Endothelial cell of umbilical vein (primary cell): ENCODE results near the gene SRSF2. TPM values are rescaled to one million over a fixed set of nuclear protein-coding genes. Genes with fewer than 3 reads are reported as not detected.

Experiments
- BruUV-seq: library from RNA; stranded (reverse); fragments of 400-500 nt; replicated peaks from 2 replicates; lab custom pipeline; 2021; lab: Mats Ljungman, UMichigan
- CTCF ChIA-PET: fragments of 300-600, 350-600 bp; sonication (Branson Sonifier 250); formaldehyde crosslinking; loops from one replicate; lab custom pipeline; 2021; ENCODE audit warnings: antibody characterized with exemption, inconsistent platforms; lab: Charles Lee
- POLR2A ChIA-PET: fragments of 300-600, 350-600 bp; sonication (Branson Sonifier 250); formaldehyde crosslinking; loops from one replicate; lab custom pipeline; 2021; ENCODE audit warnings: antibody characterized with exemption, inconsistent platforms; lab: Charles Lee
- DNase-seq: peaks from one replicate; pipeline ENCODE4 v3.0.0-alpha.2; 2011; ENCODE audit warnings: low read depth, low spot score
- FAIRE-seq: peaks from 2 replicates; lab custom pipeline; 2011; peaks lifted over from hg19 to GRCh38; lab: Jason Lieb, UNC
- H2AFZ ChIP-seq: 2 replicates; pipeline ENCODE4 v1.6.0; 2012; ENCODE audit warnings: low read depth, low read length, control low read depth, inconsistent platforms
- H3K27ac ChIP-seq: 2 replicates; pipeline ENCODE4 v1.5.1; 2011; ENCODE audit warnings: low read depth, mild to moderate bottlenecking, control low read depth, low read length, moderate library complexity; ENCODE audit not compliant: insufficient read depth
- H3K27me3 ChIP-seq, 2 experiments: 2 replicates each; pipeline versions ENCODE4 v1.6.0 to v1.6.1; 2011; ENCODE audit warnings: low read length in 2 of 2, mixed read lengths in 1 of 2; ENCODE audit not compliant: control insufficient read depth in 2 of 2, insufficient read depth in 2 of 2
- H3K36me3 ChIP-seq, 2 experiments: 2 replicates in 1 of 2; 3 replicates in 1 of 2; pipeline ENCODE4 v1.5.1; 2011; ENCODE audit warnings: low read length in 2 of 2, mild to moderate bottlenecking in 1 of 2, moderate library complexity in 1 of 2; ENCODE audit not compliant: control insufficient read depth in 2 of 2, insufficient read depth in 2 of 2; ENCODE audit errors: extremely low read depth in 1 of 2
- H3K4me1 ChIP-seq: 3 replicates; pipeline ENCODE4 v1.5.1; 2011; ENCODE audit warnings: mild to moderate bottlenecking, low read length; ENCODE audit not compliant: control insufficient read depth, insufficient read depth; ENCODE audit errors: extremely low read depth
- H3K4me2 ChIP-seq: 2 replicates; pipeline ENCODE4 v1.6.1; 2011; ENCODE audit warnings: low read length, control low read depth, mixed read lengths; ENCODE audit not compliant: insufficient read depth
- H3K4me3 ChIP-seq, 3 experiments: fragments of 200-600 bp in 1 of 3; sonication (generic), shearing (Covaris generic) in 1 of 3; replicated peaks in 1 of 3; 2 replicates each; pipeline ENCODE4 v1.5.1; 2011 to 2016; ENCODE audit warnings: control low read depth in 3 of 3, low read length in 3 of 3, mild to moderate bottlenecking in 2 of 3, inconsistent platforms in 1 of 3, low read depth in 1 of 3, moderate library complexity in 1 of 3; ENCODE audit not compliant: insufficient read depth in 1 of 3
- H3K79me2 ChIP-seq: 2 replicates; pipeline ENCODE4 v1.6.0; 2012; ENCODE audit warnings: low read length, inconsistent platforms; ENCODE audit not compliant: control insufficient read depth, insufficient read depth
- H3K9ac ChIP-seq: replicated peaks from 2 replicates; pipeline ENCODE3; 2011; ENCODE audit warnings: low read length, control low read depth; ENCODE audit not compliant: insufficient read depth; ENCODE audit errors: extremely low read depth
- H3K9me1 ChIP-seq: replicated peaks from 3 replicates; pipeline ENCODE4 v1.6.0; 2011; ENCODE audit warnings: mild to moderate bottlenecking, low read length; ENCODE audit not compliant: control insufficient read depth, insufficient read depth; ENCODE audit errors: extremely low read depth
- H3K9me3 ChIP-seq: replicated peaks from 2 replicates; pipeline ENCODE4 v1.5.1; 2012; ENCODE audit warnings: low read length, inconsistent platforms; ENCODE audit not compliant: control insufficient read depth, insufficient read depth
- H4K20me1 ChIP-seq: replicated peaks from 2 replicates; pipeline ENCODE3; 2011; ENCODE audit warnings: mild to moderate bottlenecking, low read length; ENCODE audit not compliant: control insufficient read depth, insufficient read depth; ENCODE audit errors: extremely low read depth
- EZH2 ChIP-seq: IDR thresholded peaks from 2 replicates; pipeline ENCODE4 v1.6.1; 2012; ENCODE audit warnings: borderline replicate concordance, low read depth, mild to moderate bottlenecking, moderate library complexity, low read length, inconsistent platforms; ENCODE audit not compliant: severe bottlenecking
- FOS ChIP-seq: IDR thresholded peaks from 2 replicates; pipeline ENCODE4 v1.6.1; 2011; ENCODE audit warnings: mild to moderate bottlenecking, low read length, moderate library complexity, borderline replicate concordance; ENCODE audit not compliant: insufficient read depth
- GATA2 ChIP-seq: IDR thresholded peaks from 2 replicates; pipeline ENCODE4 v1.7.0; 2011; ENCODE audit warnings: low read depth, mild to moderate bottlenecking, moderate library complexity, mixed read lengths, low read length; ENCODE audit not compliant: insufficient read length, insufficient read depth
- JUN ChIP-seq: IDR thresholded peaks from 2 replicates; pipeline ENCODE4 v1.6.1; 2011; ENCODE audit warnings: borderline replicate concordance, low read depth; ENCODE audit not compliant: insufficient read length, insufficient read depth
- MYC ChIP-seq: IDR thresholded peaks from one replicate; pipeline ENCODE4 v1.6.1; 2011; ENCODE audit warnings: mild to moderate bottlenecking, low read depth, low read length
- POLR2A ChIP-seq: IDR thresholded peaks from 2 replicates; pipeline ENCODE4 v1.6.1; 2012; ENCODE audit warnings: low read depth, mild to moderate bottlenecking, control low read depth, low read length
- POLR2AphosphoS5 ChIP-seq: IDR thresholded peaks from 2 replicates; pipeline ENCODE4 v1.6.1; 2012; ENCODE audit warnings: low read depth, mild to moderate bottlenecking, control low read depth, low read length, moderate library complexity; ENCODE audit not compliant: insufficient read depth
- dilution Hi-C: fragments of 300-500 bp; cut with MboI; formaldehyde crosslinking; loops from one replicate; pipeline ENCODE4 v1.15.0; 2019; ENCODE audit warnings: low sequenced_read_pairs; ENCODE audit not compliant: extremely low pct_ligation_motif_present
- intact Hi-C: fragments of 100-400 bp; cut with micrococcal nuclease; formaldehyde crosslinking; loops from one replicate; pipeline ENCODE4 v1.10.0; 2022
- polyA plus RNA-seq, 4 experiments: library from polyadenylated mRNA; depleted of rRNA in 3 of 4; stranded (reverse) in 3 of 4; unstranded in 1 of 4; fragments of >200 nt; gene quantifications; 2 replicates each; pipeline versions ENCODE4 v1.2.1 to v1.2.3, GENCODE V29; 2011 to 2012; ENCODE audit warnings: missing spikeins in 1 of 4
- total RNA-seq: library from RNA; stranded (reverse); gene quantifications from 2 replicates; pipeline ENCODE4 v1.2.3, GENCODE V29; 2021
- TF ChIP-seq, protein P1 (sequence below): IDR thresholded peaks from 2 replicates; pipeline ENCODE4 v1.6.1; 2011; ENCODE audit not compliant: insufficient read depth, insufficient read length
- TF ChIP-seq, protein P2 (sequence below), 2 donors: IDR thresholded peaks; 1 replicate in 1 of 2; 2 replicates in 1 of 2; pipeline ENCODE4 v1.5.1; 2011; ENCODE audit warnings: low read length in 2 of 2, mild to moderate bottlenecking in 2 of 2, moderate library complexity in 2 of 2, control low read depth in 1 of 2, inconsistent platforms in 1 of 2, low read depth in 1 of 2; ENCODE audit not compliant: insufficient read depth in 1 of 2; ENCODE audit errors: extremely low read depth in 1 of 2

Gene SRSF2
- total and polyA plus RNA-seq, 2 donors (not counting 3 experiments of a cell fraction or from before 2014, with no cell fraction given) = 283 to 307 TPM

DNA sequence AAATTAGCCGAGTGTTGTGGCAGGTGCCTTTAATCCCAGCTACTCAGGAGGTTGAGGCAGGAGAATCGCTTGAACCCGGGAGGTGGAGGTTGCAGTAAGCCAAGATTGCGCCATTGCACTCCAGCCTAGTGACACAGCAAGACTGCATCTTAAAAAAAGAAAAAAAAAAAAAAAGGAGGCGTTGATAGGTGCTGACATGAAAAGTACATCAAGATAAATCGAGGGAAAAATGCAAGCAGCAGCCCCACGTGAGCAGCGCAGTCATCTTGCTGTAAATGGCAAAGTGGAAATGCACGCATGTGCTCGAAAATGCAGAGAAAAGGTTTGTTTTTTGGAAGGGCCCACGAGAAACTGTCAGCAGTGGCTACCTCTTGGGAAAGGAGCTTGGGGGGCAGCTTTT is 47.3 kb downstream of the SRSF2 start:
- H3K27me3 ChIP-seq = no peaks in the 10 kb centered on the region

More for the DNA sequence above, 47.3 kb downstream of the SRSF2 start:
- Histone ChIP-seq H3K79me2 (peaks cover 12% of the 10 kb centered on the region), H3K9ac (no peak overlapping the region), H3K36me3 (no peaks in the 10 kb centered on the region), H4K20me1 (no peaks in the 10 kb centered on the region), H3K27ac (no peak overlapping the region), H3K9me3 (no peaks in the 10 kb centered on the region), H2AFZ (no peak overlapping the region), H3K9me1 (no peaks in the 10 kb centered on the region), H3K4me2 (no peak overlapping the region), H3K4me1 (peaks cover 14% of the 10 kb centered on the region), H3K4me3 (no peak overlapping the region)
- dilution Hi-C loops (no loop called here), intact Hi-C loops (no loop called here)
- no peak for FAIRE-seq
- ChIA-PET POLR2A (no interaction called here), CTCF (interaction anchor here (3.3 kb wide), 1 partner anchor 9 kb away, joined by 19 read pairs; no protein-coding TSS in a partner anchor)
- TF ChIP-seq POLR2AphosphoS5 (no peak), POLR2A (no peak), FOS (no peak), GATA2 (no peak), MYC (no peak), JUN (no peak), EZH2 (no peak)
- TF ChIP-seq, protein P1, sequence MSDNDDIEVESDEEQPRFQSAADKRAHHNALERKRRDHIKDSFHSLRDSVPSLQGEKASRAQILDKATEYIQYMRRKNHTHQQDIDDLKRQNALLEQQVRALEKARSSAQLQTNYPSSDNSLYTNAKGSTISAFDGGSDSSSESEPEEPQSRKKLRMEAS = no peak
- TF ChIP-seq, protein P2, sequence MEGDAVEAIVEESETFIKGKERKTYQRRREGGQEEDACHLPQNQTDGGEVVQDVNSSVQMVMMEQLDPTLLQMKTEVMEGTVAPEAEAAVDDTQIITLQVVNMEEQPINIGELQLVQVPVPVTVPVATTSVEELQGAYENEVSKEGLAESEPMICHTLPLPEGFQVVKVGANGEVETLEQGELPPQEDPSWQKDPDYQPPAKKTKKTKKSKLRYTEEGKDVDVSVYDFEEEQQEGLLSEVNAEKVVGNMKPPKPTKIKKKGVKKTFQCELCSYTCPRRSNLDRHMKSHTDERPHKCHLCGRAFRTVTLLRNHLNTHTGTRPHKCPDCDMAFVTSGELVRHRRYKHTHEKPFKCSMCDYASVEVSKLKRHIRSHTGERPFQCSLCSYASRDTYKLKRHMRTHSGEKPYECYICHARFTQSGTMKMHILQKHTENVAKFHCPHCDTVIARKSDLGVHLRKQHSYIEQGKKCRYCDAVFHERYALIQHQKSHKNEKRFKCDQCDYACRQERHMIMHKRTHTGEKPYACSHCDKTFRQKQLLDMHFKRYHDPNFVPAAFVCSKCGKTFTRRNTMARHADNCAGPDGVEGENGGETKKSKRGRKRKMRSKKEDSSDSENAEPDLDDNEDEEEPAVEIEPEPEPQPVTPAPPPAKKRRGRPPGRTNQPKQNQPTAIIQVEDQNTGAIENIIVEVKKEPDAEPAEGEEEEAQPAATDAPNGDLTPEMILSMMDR (IDR thresholded peaks at IDR 0.05; ENCODE audit: extremely low read depth in 1 of 2, insufficient read depth in 1 of 2, low read depth in 1 of 2, low read length in 2 of 2) = no peak
- no TSS peak for BruUV-seq
- DNase-seq = no peak
